Mesenchymal stem cell (in vitro differentiated cells and primary cell): ENCODE results near the gene GIGYF2.
"Not testable (repeated sequence)": the region's sequence is repeated elsewhere in the genome, so short reads cannot be mapped to it uniquely, and the experiment has no call there.

Source experiments
- DNase-seq: peaks from one replicate; pipeline ENCODE4 v3.0.0-alpha.2; 2013
- H2AFZ ChIP-seq: one replicate; pipeline ENCODE4 v1.6.1; 2013; ENCODE audit warnings: low read depth, mild to moderate bottlenecking, control low read depth, inconsistent platforms, low read length, moderate library complexity
- H2AK5ac ChIP-seq: 2 replicates; pipeline ENCODE4 v1.6.1; 2013; ENCODE audit warnings: low read length, moderate library complexity, mild to moderate bottlenecking, inconsistent platforms; ENCODE audit not compliant: severe bottlenecking
- H2BK120ac ChIP-seq: one replicate; pipeline ENCODE4 v1.6.1; 2013; ENCODE audit warnings: low read depth, mild to moderate bottlenecking, inconsistent platforms, low read length, moderate library complexity
- H2BK12ac ChIP-seq, 2 experiments: one replicate each; pipeline ENCODE4 v1.6.1; 2013; ENCODE audit warnings: inconsistent platforms in 2 of 2, low read length in 2 of 2, mild to moderate bottlenecking in 2 of 2, moderate library complexity in 2 of 2, control low read depth in 1 of 2
- H2BK15ac ChIP-seq: one replicate; pipeline ENCODE4 v1.6.1; 2013; ENCODE audit warnings: mild to moderate bottlenecking, low read depth, inconsistent platforms; ENCODE audit not compliant: poor library complexity, severe bottlenecking
- H2BK5ac ChIP-seq: 2 replicates; pipeline ENCODE4 v1.6.1; 2013; ENCODE audit warnings: low read depth, mild to moderate bottlenecking, low read length, control low read depth, inconsistent platforms; ENCODE audit not compliant: poor library complexity, severe bottlenecking
- H3K14ac ChIP-seq, 2 experiments: one replicate each; pipeline ENCODE4 v1.6.1; 2013; ENCODE audit warnings: inconsistent platforms in 2 of 2, low read length in 2 of 2, control low read depth in 1 of 2, mild to moderate bottlenecking in 1 of 2, moderate library complexity in 1 of 2
- H3K18ac ChIP-seq, 2 experiments: one replicate each; pipeline ENCODE4 v1.6.1; 2013; ENCODE audit warnings: inconsistent platforms in 2 of 2, low read length in 2 of 2, control low read depth in 1 of 2, low read depth in 1 of 2, mild to moderate bottlenecking in 1 of 2
- H3K23ac ChIP-seq, 2 experiments: one replicate each; pipeline ENCODE4 v1.6.1; 2013; ENCODE audit warnings: inconsistent platforms in 2 of 2, low read length in 2 of 2, mild to moderate bottlenecking in 2 of 2, moderate library complexity in 2 of 2, control low read depth in 1 of 2
- H3K27ac ChIP-seq: 2 replicates; pipeline ENCODE4 v1.5.1; 2013; ENCODE audit warnings: mild to moderate bottlenecking, moderate library complexity, low read length, control low read depth, inconsistent platforms; ENCODE audit not compliant: poor library complexity, severe bottlenecking
- H3K27me3 ChIP-seq, 2 experiments: 2 replicates each; pipeline versions ENCODE4 v1.6.1 to v1.7.0; 2013; ENCODE audit warnings: low read length in 2 of 2, mild to moderate bottlenecking in 2 of 2, moderate library complexity in 2 of 2, control low read depth in 1 of 2, inconsistent platforms in 1 of 2; ENCODE audit not compliant: control insufficient read depth in 1 of 2, insufficient read depth in 1 of 2
- H3K36me3 ChIP-seq, 2 experiments: 2 replicates each; pipeline versions ENCODE4 v1.6.1 to v1.7.0; 2013; ENCODE audit warnings: low read length in 2 of 2, control low read depth in 1 of 2, inconsistent platforms in 1 of 2, low read depth in 1 of 2, mild to moderate bottlenecking in 1 of 2; ENCODE audit not compliant: insufficient read depth in 2 of 2, control insufficient read depth in 1 of 2
- H3K4ac ChIP-seq, 2 experiments: one replicate each; pipeline ENCODE4 v1.6.1; 2013; ENCODE audit warnings: inconsistent platforms in 2 of 2, low read length in 2 of 2, mild to moderate bottlenecking in 2 of 2, moderate library complexity in 2 of 2, control low read depth in 1 of 2, low read depth in 1 of 2
- H3K4me1 ChIP-seq: 2 replicates; pipeline ENCODE4 v1.6.1; 2013; ENCODE audit warnings: low read depth, low read length, control low read depth; ENCODE audit not compliant: control insufficient read depth, insufficient read depth
- H3K4me2 ChIP-seq: 2 replicates; pipeline ENCODE4 v1.6.1; 2013; ENCODE audit warnings: low read length, mild to moderate bottlenecking, inconsistent platforms; ENCODE audit not compliant: poor library complexity, severe bottlenecking
- H3K4me3 ChIP-seq, 2 experiments: 2 replicates each; pipeline versions ENCODE4 v1.5.1 to v1.7.0; 2013; ENCODE audit warnings: low read length in 2 of 2, mild to moderate bottlenecking in 2 of 2, control low read depth in 1 of 2, low read depth in 1 of 2; ENCODE audit not compliant: insufficient read depth in 1 of 2
- H3K79me1 ChIP-seq: replicated peaks from 2 replicates; pipeline ENCODE4 v1.6.1; 2013; ENCODE audit warnings: mild to moderate bottlenecking, control low read depth, low read length, inconsistent platforms; ENCODE audit not compliant: poor library complexity, severe bottlenecking
- H3K9ac ChIP-seq: 2 replicates; pipeline ENCODE4 v1.7.0; 2013; ENCODE audit warnings: mild to moderate bottlenecking, low read length, moderate library complexity
- H3K9me3 ChIP-seq: 2 replicates; pipeline ENCODE4 v1.7.0; 2013; ENCODE audit warnings: mild to moderate bottlenecking, low read length; ENCODE audit not compliant: control insufficient read depth
- H4K8ac ChIP-seq: one replicate; pipeline ENCODE4 v1.6.1; 2013; ENCODE audit warnings: inconsistent platforms, mild to moderate bottlenecking, low read length, moderate library complexity
- H4K91ac ChIP-seq: one replicate; pipeline ENCODE4 v1.6.1; 2013; ENCODE audit warnings: mild to moderate bottlenecking, low read length, inconsistent platforms
- WGBS: methylation state at CpG from one replicate; pipeline ENCODE4 v1.1.7; 2013; ENCODE audit warnings: mixed read lengths; 5-methylcytosine and 5-hydroxymethylcytosine counted together

GIGYF2 gene

GRCh38 chr2:232901736-232902578, 204.8 kb downstream of the GIGYF2 start:
- Histone ChIP-seq H3K79me1 (no peaks in the 10 kb centered on the region), H3K9ac (peak overlapping the region; percentile 24), H3K18ac (peak overlapping the region; percentile 71 to 93), H3K27me3 (no peaks in the 10 kb centered on the region), H3K4me3 (peak overlapping the region in 1 of 2 experiments; percentile 38), H2AFZ (peak overlapping the region; percentile 43), H2BK12ac (peak overlapping the region; percentile 60 to 88), H3K27ac (peak overlapping the region; percentile 65), H3K9me3 (no peaks in the 10 kb centered on the region), H3K4ac (peak overlapping the region; percentile 69 to 84), H2BK5ac (no peak overlapping the region), H2BK120ac (peak overlapping the region; percentile 87), H3K14ac (peak overlapping the region in 1 of 2 experiments; percentile 84), H4K8ac (peak overlapping the region; percentile 97), H2AK5ac (peak overlapping the region; percentile 46), H4K91ac (peak overlapping the region; percentile 96), H2BK15ac (peak overlapping the region; percentile 92), H3K4me2 (peak overlapping the region; percentile 11), H3K36me3 (no peaks in the 10 kb centered on the region), H3K4me1 (peaks cover 15% of the 10 kb centered on the region), H3K23ac (peak overlapping the region in 1 of 2 experiments; percentile 6)
- peak; percentile 92 for DNase-seq
- 21% methylated on average over 21 of the region's 28 CpGs for WGBS

- Histone ChIP-seq H2BK12ac (peak overlapping the region in 1 of 2 experiments; percentile 92), H2BK15ac (no peak overlapping the region), H2BK5ac (no peak overlapping the region), H2BK120ac (no peak overlapping the region), H3K18ac (peak overlapping the region in 1 of 2 experiments; percentile 37), H3K4ac (no peak overlapping the region), H3K4me3 (no peak overlapping the region), H3K79me1 (no peaks in the 10 kb centered on the region), H3K23ac (peak overlapping the region in 1 of 2 experiments; percentile 64), H3K9ac (no peak overlapping the region), H3K4me1 (peaks cover 15% of the 10 kb centered on the region), H3K27me3 (no peaks in the 10 kb centered on the region), H4K91ac (no peak overlapping the region), H3K36me3 (no peaks in the 10 kb centered on the region), H3K14ac (no peak overlapping the region), H3K4me2 (no peak overlapping the region), H2AK5ac (no peak overlapping the region), H3K27ac (no peak overlapping the region), H2AFZ (no peak overlapping the region), H4K8ac (no peak overlapping the region), H3K9me3 (no peaks in the 10 kb centered on the region)
- 88% methylated on average over 9 of the region's 9 CpGs for WGBS
- DNase-seq = no peak
Observed at GRCh38 chr2:232903989-232904388, 206.9 kb downstream of the GIGYF2 start.

GRCh38 chr2:232906867-232907717, 210.0 kb downstream of the GIGYF2 start:
- H2BK12ac ChIP-seq, H3K79me1 ChIP-seq, H4K91ac ChIP-seq, H3K27me3 ChIP-seq, H2AFZ ChIP-seq, DNase-seq, H3K27ac ChIP-seq, H2BK15ac ChIP-seq, H3K9ac ChIP-seq, H2BK5ac ChIP-seq, H3K4me1 ChIP-seq, H3K18ac ChIP-seq, H2BK120ac ChIP-seq, H3K4me3 ChIP-seq, H3K14ac ChIP-seq, H3K4ac ChIP-seq, H3K23ac ChIP-seq, H4K8ac ChIP-seq, H2AK5ac ChIP-seq, H3K4me2 ChIP-seq, H3K36me3 ChIP-seq: not testable (repeated sequence)
- H3K9me3 ChIP-seq = peaks cover 11% of the 10 kb centered on the region
- 86% methylated on average over 6 of the region's 10 CpGs for WGBS

GRCh38 chr2:232907718-232908085, 210.6 kb downstream of the GIGYF2 start:
- not testable (repeated sequence) for H3K9ac ChIP-seq, H2AFZ ChIP-seq, H2BK15ac ChIP-seq, H2BK12ac ChIP-seq, H3K79me1 ChIP-seq, H3K4me3 ChIP-seq, DNase-seq, H3K4me2 ChIP-seq, H3K18ac ChIP-seq, H2BK5ac ChIP-seq, H4K8ac ChIP-seq, H3K14ac ChIP-seq, H3K36me3 ChIP-seq, H3K4ac ChIP-seq, H3K27ac ChIP-seq, H3K23ac ChIP-seq, H2BK120ac ChIP-seq, H2AK5ac ChIP-seq, H4K91ac ChIP-seq, H3K4me1 ChIP-seq, H3K27me3 ChIP-seq
- H3K9me3 ChIP-seq = peaks cover 12% of the 10 kb centered on the region
- 100% methylated on average over 8 of the region's 9 CpGs for WGBS
